Hematopoietic multipotent progenitor cell treated with erythropoietin and hydrocortisone succinate and interleukin-3 and kit ligand, for 8 days (in vitro differentiated cells): ENCODE measurements around the gene SYNJ1.
"Not testable (repeated sequence)": the region's sequence is repeated elsewhere in the genome, so short reads cannot be mapped to it uniquely, and the experiment has no call there.

ENCODE experiments used
- DNase-seq: peaks from one replicate; pipeline ENCODE4 v3.0.0-alpha.2; 2015

SYNJ1 gene

GRCh38 chr21:32736083-32736482 lies 8.3 kb upstream of the SYNJ1 start:
- DNase-seq: not testable (repeated sequence)

GRCh38 chr21:32735524-32735923 lies 7.7 kb upstream of the SYNJ1 start:
- DNase-seq: no peak

- DNase-seq: no peak
Observed at GRCh38 chr21:32733990-32734613, 6.3 kb upstream of the SYNJ1 start.

- no peak for DNase-seq
Observed at GRCh38 chr21:32733356-32733755, 5.5 kb upstream of the SYNJ1 start.

GRCh38 chr21:32732544-32732943 lies 4.7 kb upstream of the SYNJ1 start:
- no peak for DNase-seq

GRCh38 chr21:32728848-32729247 lies 1.0 kb upstream of the SYNJ1 start:
- no peak for DNase-seq

GRCh38 chr21:32728456-32728839 lies 635 bp upstream of the SYNJ1 start:
- DNase-seq: no peak

- DNase-seq: peak; percentile 61
Observed at GRCh38 chr21:32726839-32727686, 750 bp downstream of the SYNJ1 start.

GRCh38 chr21:32719085-32719484 lies 8.7 kb downstream of the SYNJ1 start:
- no peak for DNase-seq

GRCh38 chr21:32717851-32718316 lies 9.9 kb downstream of the SYNJ1 start:
- DNase-seq: no peak

- no peak for DNase-seq
Observed at GRCh38 chr21:32716486-32716885, 11.3 kb downstream of the SYNJ1 start.

GRCh38 chr21:32713726-32714125 lies 14.1 kb downstream of the SYNJ1 start:
- DNase-seq: no peak

- DNase-seq: no peak
Observed at GRCh38 chr21:32712641-32713040, 15.2 kb downstream of the SYNJ1 start.

GRCh38 chr21:32712043-32712442 lies 15.8 kb downstream of the SYNJ1 start:
- DNase-seq: no peak

GRCh38 chr21:32710987-32711386 lies 16.8 kb downstream of the SYNJ1 start:
- DNase-seq: no peak

- DNase-seq: no peak
Observed at GRCh38 chr21:32710069-32710784, 17.6 kb downstream of the SYNJ1 start.

- DNase-seq: no peak
Observed at GRCh38 chr21:32708069-32708468, 19.7 kb downstream of the SYNJ1 start.

GRCh38 chr21:32705901-32706300 lies 21.9 kb downstream of the SYNJ1 start:
- no peak for DNase-seq

- no peak for DNase-seq
Observed at GRCh38 chr21:32705139-32705538, 22.7 kb downstream of the SYNJ1 start.

GRCh38 chr21:32702702-32703101 lies 25.1 kb downstream of the SYNJ1 start:
- no peak for DNase-seq

GRCh38 chr21:32698971-32699693 lies 28.7 kb downstream of the SYNJ1 start:
- peak; percentile 40 for DNase-seq

GRCh38 chr21:32698286-32698685 lies 29.5 kb downstream of the SYNJ1 start:
- no peak for DNase-seq

GRCh38 chr21:32695482-32695881 lies 32.3 kb downstream of the SYNJ1 start:
- not testable (repeated sequence) for DNase-seq
